ENCODE measurements around the gene GUCA2B.

GUCA2B gene

DNA sequence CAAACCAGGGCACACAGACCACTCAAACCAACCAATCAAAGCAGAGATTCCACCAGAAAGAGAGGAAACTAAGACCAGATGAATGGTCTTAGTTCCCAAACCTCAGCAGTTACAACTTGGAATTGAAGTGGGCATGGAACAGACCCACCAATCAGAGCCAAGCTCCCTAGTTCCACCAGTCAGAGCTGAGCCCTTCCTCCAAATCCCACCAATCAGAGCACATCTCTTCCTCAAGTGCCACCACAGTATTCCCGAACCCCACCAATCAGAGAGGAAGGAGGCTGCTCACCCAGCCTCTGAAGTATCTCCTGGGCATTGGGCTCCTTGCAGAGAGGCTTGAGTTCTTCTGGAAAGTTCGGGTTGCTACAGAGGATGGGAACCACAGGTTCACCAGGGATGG is 9.9 kb downstream of the GUCA2B start:
- TF ChIP-seq, protein P1, sequence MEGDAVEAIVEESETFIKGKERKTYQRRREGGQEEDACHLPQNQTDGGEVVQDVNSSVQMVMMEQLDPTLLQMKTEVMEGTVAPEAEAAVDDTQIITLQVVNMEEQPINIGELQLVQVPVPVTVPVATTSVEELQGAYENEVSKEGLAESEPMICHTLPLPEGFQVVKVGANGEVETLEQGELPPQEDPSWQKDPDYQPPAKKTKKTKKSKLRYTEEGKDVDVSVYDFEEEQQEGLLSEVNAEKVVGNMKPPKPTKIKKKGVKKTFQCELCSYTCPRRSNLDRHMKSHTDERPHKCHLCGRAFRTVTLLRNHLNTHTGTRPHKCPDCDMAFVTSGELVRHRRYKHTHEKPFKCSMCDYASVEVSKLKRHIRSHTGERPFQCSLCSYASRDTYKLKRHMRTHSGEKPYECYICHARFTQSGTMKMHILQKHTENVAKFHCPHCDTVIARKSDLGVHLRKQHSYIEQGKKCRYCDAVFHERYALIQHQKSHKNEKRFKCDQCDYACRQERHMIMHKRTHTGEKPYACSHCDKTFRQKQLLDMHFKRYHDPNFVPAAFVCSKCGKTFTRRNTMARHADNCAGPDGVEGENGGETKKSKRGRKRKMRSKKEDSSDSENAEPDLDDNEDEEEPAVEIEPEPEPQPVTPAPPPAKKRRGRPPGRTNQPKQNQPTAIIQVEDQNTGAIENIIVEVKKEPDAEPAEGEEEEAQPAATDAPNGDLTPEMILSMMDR (IDR thresholded peaks at IDR 0.05; ENCODE audit: low read depth, low read length, missing control alignments), result no peak
- DNase-seq (ENCODE audit: low read depth), result no peak
- in situ Hi-C loops (cut with HindIII; ENCODE audit: low sequenced_read_pairs), result no loop called here
- H3K4me3 ChIP-seq (ENCODE audit: low read depth, low read length), result no peak overlapping the region

DNA sequence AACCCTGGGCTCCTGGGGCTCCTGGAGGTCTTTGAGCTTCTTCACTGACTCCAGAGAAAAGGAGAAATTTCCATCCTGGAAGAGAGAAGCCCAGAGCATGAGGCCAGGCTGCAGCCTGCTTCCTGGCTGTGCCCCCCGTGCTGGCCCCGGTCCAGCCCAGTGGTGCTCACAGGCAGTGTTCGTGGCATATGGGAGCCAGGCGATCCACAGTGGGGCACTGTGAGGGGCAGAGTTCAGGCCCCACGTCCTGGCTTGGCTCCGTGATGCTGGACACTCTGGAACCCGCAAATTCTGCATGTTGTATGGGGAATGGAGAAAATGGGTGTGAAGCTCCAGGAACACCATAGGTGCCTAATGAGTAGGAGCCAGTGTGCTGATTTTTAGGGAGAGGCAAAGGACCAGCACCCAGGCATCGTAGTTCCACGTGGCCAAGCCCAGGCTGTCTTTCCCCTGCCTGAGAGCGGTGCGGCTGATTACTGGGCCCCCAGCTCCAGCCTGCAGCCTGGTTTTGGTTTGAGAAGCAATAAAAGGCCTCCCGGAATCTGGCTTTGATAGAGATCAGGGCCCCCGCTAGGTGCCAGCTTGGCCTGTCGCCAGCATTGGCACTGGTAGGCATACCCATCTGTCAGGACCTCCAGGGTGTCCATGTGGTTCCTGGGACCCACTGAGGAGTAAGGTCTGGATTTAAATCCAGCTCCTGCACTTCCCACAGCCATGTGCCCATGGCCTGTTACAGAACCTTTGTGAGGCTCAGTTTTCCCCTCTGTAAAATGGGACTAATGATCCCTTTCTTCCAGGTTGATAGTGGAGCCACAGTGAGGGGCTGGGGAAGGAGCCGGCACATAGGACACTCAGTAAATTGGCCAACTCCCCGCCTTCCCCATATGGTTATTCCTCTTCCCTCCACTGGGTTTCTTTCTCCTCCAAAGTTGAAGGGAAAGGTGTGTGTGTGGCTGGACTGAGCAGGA is 10.6 kb downstream of the GUCA2B start:
- TF ChIP-seq, protein P1 (IDR thresholded peaks at IDR 0.05; ENCODE audit: low read depth, low read length, missing control alignments), result no peak
- DNase-seq (ENCODE audit: low read depth), result no peak
- in situ Hi-C loops (cut with HindIII; ENCODE audit: low sequenced_read_pairs), result no loop called here
- no peak overlapping the region for H3K4me3 ChIP-seq (ENCODE audit: low read depth, low read length)

DNA sequence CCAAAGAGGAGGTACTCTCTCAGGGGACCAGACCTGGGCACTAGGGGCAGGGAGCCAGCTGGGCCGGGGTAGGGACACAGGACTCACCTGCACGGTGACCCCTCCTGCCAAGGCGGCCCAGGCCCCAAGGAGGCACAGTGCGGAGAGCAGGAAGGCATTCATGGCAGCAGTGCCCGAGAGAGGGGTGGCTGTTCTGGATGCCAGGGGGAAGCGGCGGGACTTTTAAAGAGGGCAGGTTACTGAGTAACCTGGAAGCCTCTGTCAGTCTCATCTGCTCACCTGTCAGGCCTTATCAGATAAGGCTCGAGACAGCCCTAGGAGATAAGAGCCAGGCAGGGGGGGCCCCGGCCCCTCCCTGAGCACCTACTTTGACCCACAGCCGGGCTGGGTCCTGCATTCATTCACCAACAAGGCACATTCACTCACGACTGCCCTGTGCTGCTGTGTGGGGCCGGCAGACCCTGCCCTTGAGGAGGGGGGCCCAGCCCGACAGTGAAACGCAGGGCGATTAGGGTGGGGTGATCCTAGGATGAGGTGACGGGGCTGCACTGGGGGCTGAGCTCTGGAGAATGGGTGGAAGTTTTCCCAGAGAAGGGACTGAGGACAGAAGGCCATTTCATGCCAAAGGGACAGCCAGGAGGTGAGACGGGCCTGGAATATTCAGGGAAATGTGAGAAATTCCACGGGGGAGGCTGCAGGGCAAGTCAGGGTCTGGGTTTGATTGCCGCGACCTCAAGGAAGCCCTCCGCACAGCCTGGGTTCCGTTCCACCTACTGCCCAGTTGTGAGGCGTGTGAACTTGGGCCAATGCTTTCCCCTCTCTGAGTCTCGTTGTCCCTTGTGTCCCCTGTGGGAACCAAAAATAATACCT is 11.6 kb downstream of the GUCA2B start, which contains the start of gene GUCA2A:
GUCA2A (minus strand) TSS at position 195 of the 870 bp plus-strand sequence; CDS start at position 162, 33 bp downstream.
- no peak within 1 kb of the TSS for H3K4me3 ChIP-seq (ENCODE audit: low read depth, low read length)
- TF ChIP-seq, protein P1 (IDR thresholded peaks at IDR 0.05; ENCODE audit: low read depth, low read length, missing control alignments), result no peak
- no peak for DNase-seq (ENCODE audit: low read depth)
- in situ Hi-C loops (cut with HindIII; ENCODE audit: low sequenced_read_pairs), result no loop called here

DNA sequence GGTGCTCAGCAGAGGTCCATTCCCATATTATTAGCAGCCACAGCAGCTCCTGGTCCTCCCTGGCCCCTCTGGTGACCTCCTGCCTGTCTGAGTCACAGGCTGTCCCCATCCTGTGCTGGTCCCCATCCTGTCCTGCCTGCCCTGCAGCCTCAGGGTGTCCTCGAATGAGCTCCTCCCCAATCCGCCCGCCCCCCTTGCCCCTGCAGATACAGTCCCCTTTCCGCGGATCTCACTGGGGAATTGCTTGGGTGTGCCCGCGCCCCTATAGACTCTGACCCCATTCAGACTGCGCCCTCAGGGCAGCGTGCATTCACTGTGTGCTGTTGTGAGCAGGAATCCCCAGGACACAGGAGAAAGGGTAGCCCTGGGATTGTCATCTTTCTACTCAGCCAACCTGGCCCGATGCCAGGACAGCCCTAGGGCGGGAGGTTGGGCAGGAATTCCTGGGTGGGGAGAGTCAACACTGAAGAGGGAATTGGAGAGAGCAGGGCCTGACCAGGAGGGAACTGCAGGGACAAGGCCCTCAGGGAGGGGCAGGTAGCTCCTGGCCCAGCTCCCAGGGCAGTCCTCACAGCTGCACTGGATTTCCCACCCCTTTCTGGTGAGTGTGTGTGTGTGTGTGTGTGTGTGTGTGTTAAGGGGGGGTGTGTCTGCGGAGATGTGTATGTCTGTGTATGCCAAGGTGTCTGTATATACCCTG is 12.5 kb downstream of the GUCA2B start:
- H3K4me3 ChIP-seq (ENCODE audit: low read depth, low read length), result no peak overlapping the region
- TF ChIP-seq, protein P1 (IDR thresholded peaks at IDR 0.05; ENCODE audit: low read depth, low read length, missing control alignments), result no peak
- DNase-seq (ENCODE audit: low read depth), result no peak
- in situ Hi-C loops (cut with HindIII; ENCODE audit: low sequenced_read_pairs), result no loop called here

DNA sequence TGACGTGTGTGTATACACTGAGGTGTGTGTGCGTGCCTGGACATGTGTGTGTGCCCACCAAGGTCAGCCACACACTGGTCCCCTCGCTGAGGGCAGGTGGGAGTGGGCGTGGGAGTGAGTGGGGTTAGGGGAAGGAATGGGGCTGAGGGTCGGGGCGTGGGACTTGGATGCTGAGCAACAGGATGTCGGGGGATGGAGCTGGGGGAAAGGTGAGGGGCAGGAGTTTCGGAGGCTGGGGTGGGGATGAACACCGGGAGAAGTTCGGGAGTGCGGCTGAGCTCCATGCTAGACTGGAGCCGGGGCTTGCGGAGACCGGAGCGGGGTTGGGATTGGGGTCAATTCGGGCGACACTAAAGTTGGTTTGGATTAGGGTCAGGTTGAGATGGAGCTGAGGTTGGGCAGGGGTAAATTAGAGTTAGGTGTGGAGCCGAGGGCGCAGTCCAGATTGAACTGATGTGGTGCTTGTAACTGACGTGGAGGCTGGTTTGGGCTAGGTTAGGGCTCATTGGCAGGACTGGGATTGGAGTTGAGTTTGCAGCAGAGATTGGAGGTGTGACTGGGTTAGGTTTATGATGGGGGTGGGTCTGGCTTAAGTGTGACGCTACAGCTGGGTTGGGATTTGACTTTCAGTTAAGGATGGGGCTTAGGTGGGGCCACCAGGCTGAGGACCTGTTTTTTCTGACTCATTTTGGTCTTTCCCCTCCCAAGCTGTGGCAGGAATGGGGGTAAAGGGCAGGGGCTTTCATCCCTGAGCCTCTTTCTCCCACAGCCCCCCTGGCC is 14.6 kb downstream of the GUCA2B start:
- TF ChIP-seq, protein P1 (IDR thresholded peaks at IDR 0.05; ENCODE audit: low read depth, low read length, missing control alignments), result no peak
- H3K4me3 ChIP-seq (ENCODE audit: low read depth, low read length), result no peak overlapping the region
- in situ Hi-C loops (cut with HindIII; ENCODE audit: low sequenced_read_pairs), result no loop called here
- no peak for DNase-seq (ENCODE audit: low read depth)
